HepG2 (cell line): ENCODE measurements around the gene NOL4L. TPM values are rescaled to one million over a fixed set of nuclear protein-coding genes. Genes with fewer than 3 reads are reported as not detected.

Experiments
- CEBPZ ChIP-seq: IDR thresholded peaks from 2 replicates; pipeline ENCODE4 v1.6.1; 2012; ENCODE audit warnings: low read length, improper control_type of control experiment
- EEA1 ChIP-seq: sonication (generic); formaldehyde crosslinking; IDR thresholded peaks from 2 replicates; pipeline ENCODE4 v1.5.1; 2020; ENCODE audit warnings: mild to moderate bottlenecking, missing genetic modification reagents, borderline replicate concordance
- KDM4B ChIP-seq: sonication (generic); formaldehyde crosslinking; IDR thresholded peaks from 2 replicates; pipeline ENCODE4 v1.4.0; 2020; ENCODE audit warnings: missing genetic modification reagents
- MAZ ChIP-seq, 2 experiments: sonication (generic) in 1 of 2; formaldehyde crosslinking in 1 of 2; IDR thresholded peaks; 2 replicates each; pipeline versions ENCODE4 v1.5.0 to v1.6.1; 2012 to 2020; ENCODE audit warnings: low read depth in 2 of 2, mild to moderate bottlenecking in 2 of 2, borderline replicate concordance in 1 of 2, improper control_type of control experiment in 1 of 2, low read length in 1 of 2, missing genetic modification reagents in 1 of 2, moderate library complexity in 1 of 2
- PAXIP1 ChIP-seq: sonication (generic); formaldehyde crosslinking; conservative IDR thresholded peaks from 2 replicates; pipeline ENCODE4 v1.4.0; 2020; ENCODE audit warnings: mild to moderate bottlenecking, missing genetic modification reagents, moderate library complexity
- RARA ChIP-seq: IDR thresholded peaks from 2 replicates; pipeline ENCODE4 v1.6.1; 2016; ENCODE audit warnings: missing genetic modification reagents, missing compliant biosample characterization
- REXO4 ChIP-seq: sonication (generic); formaldehyde crosslinking; IDR thresholded peaks from 2 replicates; pipeline ENCODE4 v1.8.0; 2022; ENCODE audit warnings: missing genetic modification reagents, mild to moderate bottlenecking, borderline replicate concordance
- SRY ChIP-seq: sonication (generic); formaldehyde crosslinking; IDR thresholded peaks from 2 replicates; pipeline ENCODE4 v1.8.0; 2022; ENCODE audit warnings: mild to moderate bottlenecking, missing genetic modification reagents
- TFAP4 ChIP-seq: sonication (generic); IDR thresholded peaks from 2 replicates; pipeline ENCODE4 v1.6.1; 2016; ENCODE audit warnings: low read depth, borderline replicate concordance
- XBP1 ChIP-seq: sonication (generic); formaldehyde crosslinking; IDR thresholded peaks from 2 replicates; pipeline ENCODE4 v1.5.0; 2020; ENCODE audit warnings: missing genetic modification reagents
- ZNF12 ChIP-seq: sonication (generic); formaldehyde crosslinking; IDR thresholded peaks from 2 replicates; pipeline ENCODE4 v1.5.0; 2020; ENCODE audit warnings: missing genetic modification reagents
- ZNF280B ChIP-seq: sonication (generic); formaldehyde crosslinking; IDR thresholded peaks from 2 replicates; pipeline ENCODE4 v1.5.0; 2020; ENCODE audit warnings: missing genetic modification reagents, mild to moderate bottlenecking, borderline replicate concordance
- ZNF713 ChIP-seq: sonication (generic); formaldehyde crosslinking; IDR thresholded peaks from 2 replicates; pipeline ENCODE4 v1.4.0; 2020; ENCODE audit warnings: mild to moderate bottlenecking, missing genetic modification reagents
- ZNF747 ChIP-seq: sonication (generic); formaldehyde crosslinking; IDR thresholded peaks from 2 replicates; pipeline ENCODE4 v1.8.1; 2023; ENCODE audit warnings: missing genetic modification reagents, mild to moderate bottlenecking, borderline replicate concordance
- ZNF792 ChIP-seq: IDR thresholded peaks from 2 replicates; pipeline ENCODE4 v1.6.1; 2016
- polyA plus RNA-seq, 8 experiments: library from polyadenylated mRNA; depleted of rRNA in 3 of 8; stranded (reverse) in 7 of 8; unstranded in 1 of 8; fragments of >200 nt; fragmentation: Illumina TruSeq in 4 of 8; extraction: Trizol in 4 of 8; gene quantifications; 2 replicates each; pipeline versions ENCODE4 v1.2.1 to v1.2.3, GENCODE V29; 2011 to 2016; ENCODE audit warnings: low read depth in 4 of 8, missing spikeins in 1 of 8, mixed read lengths in 1 of 8; ENCODE audit not compliant: insufficient read depth in 1 of 8
- total RNA-seq, 5 experiments: library from RNA; depleted of rRNA; stranded (reverse); fragments of >200 nt; fragmentation: Illumina TruSeq; extraction: Trizol; gene quantifications; 2 replicates each; pipeline ENCODE4 v1.2.3, GENCODE V29; 2016; ENCODE audit warnings: low read depth in 1 of 5

NOL4L gene
- total and polyA plus RNA-seq, 2 of the 13 experiments (the other 11 are each of a cell fraction or from before 2014, with no cell fraction given): 16.6 to 35.4 TPM

GRCh38 chr20:32535953-32536823 is 48.9 kb downstream of the NOL4L start (continued):
- TF ChIP-seq MAZ (IDR thresholded peaks at IDR 0.05; ENCODE audit: borderline replicate concordance, low read depth, low read length): peak; percentile 78
- peak; percentile 49; the same call in 1 of the 2 replicates for TF ChIP-seq MAZ (CRISPR knock-in tag; IDR thresholded peaks at IDR 0.05; ENCODE audit: low read depth)
- TF ChIP-seq SRY (CRISPR knock-in tag): peak; percentile 33; the same call in 1 of the 2 replicates
- TF ChIP-seq EEA1 (CRISPR knock-in tag): 0 out of 2 replicates have a peak, but pooled peaks have one; percentile 53
- TF ChIP-seq ZNF713 (CRISPR knock-in tag): no peak
- peak; percentile 82 for TF ChIP-seq ZNF747 (CRISPR knock-in tag)
- no peak for TF ChIP-seq CEBPZ
- no peak for TF ChIP-seq ZNF12
- peak; percentile 59 for TF ChIP-seq PAXIP1
- TF ChIP-seq TFAP4: peak; percentile 54; the same call in 1 of the 2 replicates
- TF ChIP-seq RARA (CRISPR knock-in tag): peak; percentile 18
- TF ChIP-seq KDM4B: no peak
- 0 out of 2 replicates have a peak, but pooled peaks have one; percentile 29 for TF ChIP-seq ZNF792
- no peak for TF ChIP-seq REXO4 (CRISPR knock-in tag)
- peak; percentile 88 for TF ChIP-seq ZNF280B (CRISPR knock-in tag)
- TF ChIP-seq XBP1 (CRISPR knock-in tag): no peak
